ENCODE data around the gene ZNF14.
"Not testable (repeated sequence)": the region's sequence is repeated elsewhere in the genome, so short reads cannot be mapped to it uniquely, and the experiment has no call there.

The ZNF14 gene

DNA sequence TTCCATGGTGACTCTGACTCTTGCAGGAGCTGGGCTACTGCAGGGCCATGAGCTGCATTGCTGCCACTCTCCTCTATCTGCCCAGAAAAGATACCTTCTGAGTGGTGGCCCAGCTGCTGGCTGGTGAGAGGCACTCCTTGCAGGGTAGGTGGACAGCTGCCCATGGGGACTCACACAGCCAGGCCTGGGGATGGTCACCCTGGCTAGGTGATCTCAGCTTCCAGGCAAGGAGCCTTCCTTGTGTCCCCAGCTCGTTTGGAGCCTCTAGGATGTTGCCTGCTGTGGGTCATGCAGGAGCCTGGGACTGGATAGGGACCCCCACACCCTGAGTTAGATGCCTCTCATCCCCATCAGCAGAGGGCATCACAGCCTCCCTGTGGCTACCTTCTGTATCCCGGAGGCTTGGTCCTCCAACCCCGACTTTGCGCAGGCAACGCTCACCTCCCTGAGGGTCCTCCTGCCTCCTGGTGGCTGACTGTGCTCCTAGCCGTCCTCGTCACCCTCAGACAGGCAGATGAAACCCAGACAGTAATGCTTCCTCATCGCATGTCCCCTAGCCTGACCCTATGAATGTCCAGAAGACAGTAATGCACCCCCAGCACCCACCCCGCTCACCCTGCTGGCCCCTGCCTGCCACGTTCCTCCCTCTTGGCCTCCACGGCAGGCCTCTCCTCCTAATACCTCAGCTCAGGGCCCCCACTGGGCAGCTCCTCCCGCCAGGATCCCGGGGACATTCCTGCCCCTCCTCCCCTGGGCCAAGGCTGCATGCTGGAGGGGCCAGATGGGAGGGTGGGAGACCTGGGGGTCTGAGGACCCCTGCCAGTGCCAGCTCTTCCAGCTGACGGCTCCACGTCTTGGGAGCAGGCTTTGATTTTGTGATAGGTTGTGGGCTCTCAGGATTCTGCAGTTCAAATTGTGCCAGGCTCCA lies 13.6 kb upstream of the ZNF14 start:
- no peak for DNase-seq

DNA sequence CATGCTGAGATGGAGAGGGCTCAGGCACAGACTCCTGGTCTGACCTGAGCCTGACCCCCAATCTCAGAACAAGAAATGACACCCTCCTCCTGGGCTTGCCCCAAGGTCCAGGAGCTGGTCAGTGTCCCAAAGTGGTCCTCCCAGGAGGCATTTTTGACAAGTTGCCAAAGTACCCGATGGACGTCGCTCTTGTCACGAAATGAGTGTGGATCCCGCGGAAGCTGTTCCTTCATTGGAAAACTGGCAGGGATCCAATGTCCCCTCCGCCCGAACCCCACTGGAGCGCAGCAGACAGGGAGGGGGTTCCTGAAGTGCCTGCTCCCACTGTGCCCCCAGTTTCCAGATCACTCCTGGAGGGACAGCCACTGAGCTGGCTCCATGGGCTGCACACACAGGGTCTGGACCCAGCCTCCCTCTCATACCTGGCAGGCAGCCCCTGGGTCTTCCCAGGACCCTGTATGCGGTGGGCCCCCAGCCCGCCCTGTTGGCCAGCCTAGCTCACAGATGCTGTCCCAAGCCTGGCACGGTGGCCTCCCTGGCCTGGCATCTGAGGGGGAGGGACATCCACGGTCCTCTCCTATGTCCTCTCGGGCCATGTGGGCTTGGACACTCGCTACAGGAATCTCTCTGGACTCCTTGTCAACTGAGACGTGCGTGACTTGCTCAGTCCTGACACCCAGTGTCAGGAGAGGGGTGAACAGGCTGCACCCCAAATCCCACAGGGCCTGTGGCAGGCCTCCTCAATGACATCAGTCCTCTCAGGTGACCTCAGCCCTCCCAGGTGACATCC lies 12.8 kb upstream of the ZNF14 start:
- DNase-seq, result no peak

DNA sequence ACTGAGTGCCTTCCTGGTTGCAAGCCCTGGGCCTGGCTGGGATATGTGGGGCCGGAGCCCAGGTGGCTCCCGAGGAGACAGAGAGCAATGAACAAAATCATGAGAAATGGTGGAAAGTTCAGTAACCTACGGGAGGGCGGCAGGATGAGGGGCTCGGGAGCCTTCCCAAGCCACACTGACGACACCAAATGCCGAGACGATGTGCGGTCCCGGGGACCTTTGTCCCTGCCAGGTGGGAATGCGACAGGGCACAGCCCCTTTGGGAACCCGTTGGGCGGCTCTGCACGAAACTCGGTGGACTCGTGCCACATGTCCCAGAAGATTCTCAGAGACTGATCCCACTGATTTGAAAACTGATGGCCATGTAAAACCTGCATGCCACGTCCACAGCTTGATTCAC lies 11.7 kb upstream of the ZNF14 start:
- no peak for DNase-seq

DNA sequence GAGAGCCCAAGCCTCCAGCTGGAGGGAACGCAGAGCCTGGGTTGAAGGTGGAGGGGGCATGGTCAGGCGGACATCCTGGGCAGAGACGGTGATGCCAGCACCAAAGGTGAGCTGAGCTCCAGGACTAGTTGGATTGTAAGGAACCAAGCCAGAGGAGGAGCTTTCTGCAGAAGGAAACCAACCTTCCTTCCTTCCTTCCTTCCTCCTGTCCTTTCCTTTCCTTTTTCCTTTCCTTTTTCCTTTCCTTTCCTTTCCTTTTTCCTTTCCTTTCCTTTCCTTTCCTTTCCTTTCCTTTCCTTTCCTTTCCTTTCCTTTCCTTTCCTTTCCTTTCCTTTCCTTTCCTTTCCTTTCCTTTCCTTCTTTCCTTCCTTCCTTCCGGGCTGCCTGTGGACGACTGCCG lies 11.0 kb upstream of the ZNF14 start:
- DNase-seq, result not testable (repeated sequence)

DNA sequence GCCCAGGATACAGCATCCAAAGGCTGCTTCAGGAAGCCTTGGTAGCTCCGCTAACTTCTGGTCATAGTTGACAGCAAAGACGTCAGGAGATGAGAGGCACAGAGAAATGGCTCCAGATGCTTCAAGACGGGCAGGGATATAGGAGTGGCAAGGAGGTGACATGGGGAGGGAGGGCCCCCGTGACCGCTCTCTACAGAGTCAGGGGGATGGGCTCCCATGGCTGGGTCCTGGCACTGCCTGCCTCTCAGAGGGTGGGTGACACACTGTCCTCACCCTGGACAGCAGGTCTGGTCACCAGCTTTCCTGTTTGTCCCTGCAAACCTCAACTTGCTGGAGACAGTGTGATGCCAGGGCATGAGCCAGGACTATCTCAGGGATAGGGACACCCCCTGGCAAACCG lies 10.3 kb upstream of the ZNF14 start:
- no peak for DNase-seq

DNA sequence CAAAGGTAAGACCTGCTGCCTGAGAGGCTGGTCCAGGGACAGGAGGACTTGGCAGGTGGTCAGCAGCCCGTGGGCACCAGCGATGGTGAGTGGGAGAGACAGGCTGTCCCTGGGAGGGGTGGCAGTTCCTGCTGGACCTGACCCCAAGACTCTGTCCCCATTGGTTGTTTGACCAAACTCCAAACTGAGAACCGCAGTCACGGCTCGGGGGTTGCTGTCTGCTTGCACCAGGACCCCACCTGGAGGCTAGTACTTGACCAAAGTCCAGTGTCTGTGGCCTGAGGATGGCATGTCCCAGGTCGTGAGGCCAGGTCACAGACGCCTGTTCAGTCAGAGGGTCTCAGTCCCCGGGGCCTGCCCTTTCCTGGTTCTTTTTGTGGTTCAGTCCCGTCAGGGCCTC lies 9.9 kb upstream of the ZNF14 start:
- DNase-seq, result no peak

DNA sequence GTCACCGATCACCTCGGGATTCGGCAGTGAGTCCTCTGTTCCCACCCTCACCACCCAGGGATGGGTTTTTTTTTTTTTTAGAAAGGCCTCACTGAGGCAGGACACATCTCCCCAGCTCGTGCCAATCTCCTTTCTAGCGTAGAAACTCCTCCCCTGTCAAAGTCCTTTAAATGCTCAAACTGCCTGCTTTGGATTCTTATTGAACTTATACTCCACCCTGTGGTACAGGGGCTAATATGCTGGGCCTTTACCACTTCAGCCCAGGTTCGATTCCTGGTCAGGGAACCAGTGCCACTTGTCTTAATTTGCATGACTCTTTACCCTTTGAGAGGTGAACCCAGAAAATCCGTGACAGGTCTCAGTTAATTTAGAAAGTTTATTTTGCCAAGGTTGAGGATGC lies 8.3 kb upstream of the ZNF14 start:
- no peak for DNase-seq

DNA sequence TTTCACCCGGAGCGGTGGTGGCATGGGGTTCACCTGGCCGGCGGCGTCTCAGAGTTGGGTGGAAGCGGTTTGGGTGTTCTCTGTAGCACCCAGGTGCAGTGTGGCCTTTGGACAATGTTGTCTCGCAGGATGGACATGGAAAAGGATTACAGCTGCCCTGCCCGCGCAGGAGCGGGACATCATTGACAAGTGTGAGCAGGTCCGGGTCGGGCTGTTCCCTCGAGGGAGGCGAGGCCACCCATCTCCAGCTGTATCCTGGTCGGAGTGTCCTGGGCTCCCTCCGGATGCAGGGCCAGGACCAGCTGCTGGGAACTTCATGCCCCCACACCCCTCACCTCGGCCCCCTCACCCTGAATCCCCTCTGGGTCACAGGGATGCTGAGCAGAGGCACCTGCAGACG lies 7.8 kb upstream of the ZNF14 start:
- DNase-seq, result no peak

DNA sequence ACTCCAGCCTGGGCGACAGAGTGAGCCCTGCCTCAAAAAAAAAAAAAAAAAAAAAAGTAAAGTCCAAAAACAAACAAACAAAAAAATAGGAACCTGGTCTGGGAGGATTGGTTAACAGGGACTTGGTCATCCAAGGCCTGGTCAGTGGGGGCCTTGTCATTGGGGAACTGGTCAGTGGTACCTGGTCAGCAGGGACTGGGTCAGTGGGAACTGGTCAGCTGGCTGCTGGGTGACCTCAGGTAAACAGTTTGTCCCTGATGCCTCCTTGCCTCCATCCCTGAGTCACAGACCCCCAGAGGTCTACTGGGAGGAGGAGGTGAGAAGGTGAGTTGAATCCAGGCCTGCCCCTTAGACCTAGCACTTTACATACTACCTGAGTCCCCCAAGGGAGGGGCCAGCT lies 5.7 kb upstream of the ZNF14 start:
- no peak for DNase-seq

DNA sequence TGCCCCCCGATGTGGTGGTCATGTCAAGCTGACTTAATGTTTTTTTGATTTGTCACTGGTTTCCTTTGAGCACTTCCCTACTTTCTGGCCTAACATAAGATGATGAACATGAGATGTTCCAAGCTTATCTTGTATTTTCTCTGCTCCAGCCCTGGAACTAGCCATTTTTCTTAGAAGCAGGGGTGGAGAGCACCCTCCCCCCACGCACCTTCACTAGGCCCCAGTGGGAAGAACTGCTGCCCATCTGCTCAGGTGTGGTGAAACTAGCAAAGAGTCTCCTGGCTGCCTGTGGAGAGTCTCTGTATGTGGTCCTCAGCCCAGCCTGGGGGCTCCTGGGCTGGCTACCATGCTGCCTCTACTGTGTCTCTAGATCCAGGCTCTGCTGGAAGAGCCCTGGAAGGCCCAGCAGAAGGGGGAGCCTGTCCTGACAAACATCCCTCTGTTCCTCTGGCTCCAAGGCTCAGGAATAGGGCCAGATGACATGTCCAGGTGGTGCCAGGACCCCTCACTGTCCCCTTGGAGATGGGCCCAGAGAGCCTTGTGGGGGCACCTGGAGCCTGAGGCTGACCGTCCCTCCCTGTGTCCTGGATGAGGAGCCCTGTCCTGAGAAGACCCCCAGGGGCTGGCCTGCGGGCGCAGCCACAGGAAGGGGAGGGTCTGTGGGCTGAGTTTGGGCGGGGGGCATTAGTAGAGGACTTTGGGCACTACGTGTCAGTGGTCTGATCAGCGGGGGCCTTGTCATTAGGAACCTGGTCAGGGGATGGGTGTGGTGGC lies 4.8 kb upstream of the ZNF14 start:
- DNase-seq, result no peak

DNA sequence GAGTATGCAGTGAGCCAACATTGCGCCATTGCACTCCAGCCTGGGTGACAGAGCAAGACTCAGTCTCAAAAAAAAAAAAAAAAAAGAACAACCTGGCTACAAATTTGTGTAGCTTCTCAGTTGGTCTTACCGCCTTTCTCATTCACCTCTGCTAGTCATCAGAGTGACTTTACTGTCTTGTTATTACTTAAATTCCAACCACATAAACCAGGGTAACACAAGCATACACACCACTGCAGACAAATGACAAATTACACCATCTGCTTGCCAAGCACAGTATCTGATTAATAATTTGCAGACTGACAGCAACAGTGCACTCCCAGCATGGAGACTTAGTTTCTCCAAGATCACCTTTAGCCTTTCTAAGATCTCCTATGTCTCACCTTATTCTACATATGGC lies 11.0 kb downstream of the ZNF14 start:
- no peak for DNase-seq

DNA sequence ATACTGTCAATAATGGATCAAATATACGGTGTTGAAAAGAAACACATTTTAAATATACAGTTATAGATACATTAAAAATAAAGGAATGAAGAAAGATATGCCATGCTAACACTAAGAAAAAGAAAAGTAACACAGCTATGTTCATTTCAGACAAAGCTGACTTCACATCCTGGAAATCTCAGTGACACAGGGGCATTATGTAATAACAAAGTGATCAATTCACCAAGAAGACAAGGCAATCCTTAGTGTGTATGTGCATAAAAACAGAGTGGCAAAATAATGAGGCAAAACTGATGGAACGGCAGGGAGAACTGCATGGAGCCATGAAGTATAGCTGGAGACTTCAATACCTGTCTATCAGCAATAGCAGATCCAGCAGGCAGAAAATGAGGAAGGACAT lies 13.1 kb downstream of the ZNF14 start:
- DNase-seq, result no peak

DNA sequence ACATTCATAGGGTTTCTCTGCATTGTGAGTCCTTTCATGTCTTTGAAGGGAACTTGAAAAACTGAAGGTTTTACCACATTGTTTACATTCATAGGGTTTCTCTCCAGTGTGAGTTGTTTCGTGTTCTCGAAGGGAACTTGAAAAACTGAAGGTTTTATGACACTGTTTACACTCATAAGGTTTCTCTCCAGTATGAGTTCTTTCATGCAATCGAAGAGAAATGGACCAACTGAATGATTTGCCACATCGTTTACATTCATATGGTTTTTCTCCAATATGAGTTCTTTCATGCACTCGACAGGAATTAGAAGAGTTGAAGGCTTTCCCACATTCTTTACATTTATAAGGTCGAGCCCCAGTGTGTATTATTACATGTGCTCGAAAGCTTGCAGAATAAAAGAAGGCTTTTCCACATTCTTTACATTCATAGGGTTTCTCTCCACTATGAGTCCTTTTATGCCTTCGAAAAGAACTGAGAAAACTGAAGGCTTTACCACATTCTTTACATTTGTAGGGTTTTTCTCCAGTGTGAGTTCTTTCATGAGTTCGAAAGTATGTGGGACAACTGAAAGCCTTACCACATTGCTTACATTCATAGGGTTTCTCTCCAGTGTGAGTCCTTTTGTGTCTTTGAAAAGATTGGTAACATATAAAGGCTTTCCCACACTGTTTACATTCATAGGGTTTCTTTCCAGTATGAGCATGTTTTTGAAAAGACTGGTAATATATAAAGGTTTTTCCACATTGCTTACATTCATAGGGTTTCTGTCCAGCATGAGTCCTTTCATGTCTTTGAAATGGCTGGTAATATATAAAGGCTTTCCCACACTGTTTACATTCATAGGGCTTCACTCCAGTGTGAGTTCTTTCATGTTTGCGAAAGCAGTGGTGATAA lies 20.7 kb downstream of the ZNF14 start:
- no peak for DNase-seq

DNA sequence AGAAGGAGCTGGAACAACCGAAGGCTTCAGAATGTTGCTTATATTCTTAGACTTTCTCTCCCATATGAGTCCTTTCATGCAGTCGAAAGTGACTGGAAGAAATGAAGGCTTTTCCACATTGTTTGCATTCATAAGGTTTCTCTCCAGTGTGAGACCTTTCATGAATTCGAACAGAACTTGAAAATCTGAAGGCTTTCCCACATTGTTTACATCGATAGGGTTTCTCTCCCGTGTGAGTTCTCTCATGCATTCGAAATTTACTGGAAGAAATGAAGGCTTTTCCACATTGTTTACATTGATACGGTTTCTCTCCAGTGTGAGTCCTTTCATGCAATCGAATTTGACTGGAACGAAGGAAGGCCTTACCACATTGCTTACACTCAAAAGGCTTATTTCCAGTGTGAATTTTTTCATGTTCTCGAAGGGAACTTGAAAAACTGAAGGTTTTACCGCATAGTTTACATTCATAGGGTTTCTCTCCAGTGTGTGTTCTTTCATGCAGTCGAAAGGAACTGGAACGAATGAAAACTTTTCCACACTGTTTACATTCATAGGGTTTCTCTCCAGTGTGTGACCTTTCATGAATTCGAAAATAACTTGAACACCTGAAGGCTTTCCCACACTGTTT lies 21.5 kb downstream of the ZNF14 start:
- no peak for DNase-seq

DNA sequence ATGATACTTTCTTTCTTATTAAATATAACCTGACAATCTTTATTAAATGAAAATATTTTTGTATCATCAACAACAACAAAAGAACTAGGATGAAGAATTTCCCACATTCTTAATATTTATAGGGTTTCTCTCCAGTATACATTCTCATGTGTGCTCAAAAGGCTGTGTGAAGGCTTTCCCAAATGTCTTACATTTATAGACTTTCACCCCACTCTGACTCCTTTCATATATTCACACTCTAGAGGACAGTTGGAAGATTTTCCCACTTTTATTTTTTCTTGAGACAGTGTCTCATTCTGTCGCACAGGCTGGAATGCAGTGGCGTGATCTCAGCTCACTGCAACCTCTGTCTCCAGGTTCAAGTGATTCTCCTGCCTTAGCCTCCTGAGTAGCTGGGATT lies 22.4 kb downstream of the ZNF14 start:
- no peak for DNase-seq

DNA sequence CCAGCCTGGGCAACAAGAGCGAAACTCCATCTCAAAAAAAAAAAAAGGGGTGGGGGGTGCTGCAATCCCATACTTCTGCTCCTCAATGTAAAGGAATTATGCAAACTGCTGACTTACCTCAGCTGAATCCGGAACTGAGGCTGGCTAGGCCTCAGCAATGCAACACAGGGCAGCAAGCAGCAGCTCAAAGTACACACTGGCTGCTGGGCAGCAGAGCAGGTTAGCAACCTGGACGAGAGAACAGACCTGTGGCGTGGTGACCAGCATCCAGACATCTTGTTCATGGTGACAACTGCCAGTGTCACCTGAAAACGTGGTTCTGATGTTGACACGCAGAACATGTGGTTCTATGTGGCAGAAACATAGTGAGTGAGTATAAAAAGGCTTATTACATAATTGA lies 28.1 kb downstream of the ZNF14 start:
- DNase-seq, result no peak

DNA sequence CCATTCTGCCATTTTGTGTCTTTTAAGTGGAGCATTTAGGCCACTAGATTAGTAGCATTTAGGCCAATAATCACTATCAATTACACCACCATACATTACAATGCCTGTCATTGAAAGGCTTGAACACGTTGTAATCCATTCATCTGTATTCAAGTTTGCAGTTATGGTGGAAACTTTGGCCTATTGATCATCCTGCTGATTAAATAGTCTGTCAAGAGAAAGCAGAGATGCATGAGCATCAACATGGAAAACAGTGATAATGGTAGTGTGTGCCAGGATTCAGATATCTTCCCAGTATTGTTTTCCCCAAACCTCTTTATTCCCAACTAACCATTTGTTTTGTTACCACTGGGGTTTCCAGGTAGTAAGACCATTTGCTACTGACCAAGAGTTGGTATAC lies 32.4 kb downstream of the ZNF14 start:
- not testable (repeated sequence) for DNase-seq

DNA sequence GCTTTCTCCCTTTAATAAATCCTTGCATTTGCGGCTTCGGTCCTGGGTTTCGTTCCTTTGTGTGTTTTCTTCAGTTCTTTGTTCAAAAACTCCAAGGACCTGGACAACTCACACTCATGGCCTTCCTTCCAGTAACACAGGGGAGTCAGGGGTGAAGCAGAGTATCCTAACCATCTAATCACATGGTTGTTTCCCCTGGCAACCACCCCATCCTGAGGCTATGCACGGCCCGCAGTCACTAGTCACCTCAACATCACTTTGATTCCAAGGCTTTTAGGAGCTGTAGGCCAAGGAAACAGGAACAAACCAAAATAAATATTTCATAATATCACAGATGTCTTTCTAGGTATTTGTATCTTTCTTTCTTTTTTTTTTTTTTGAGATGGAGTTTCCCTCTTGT lies 35.3 kb downstream of the ZNF14 start:
- no peak for DNase-seq

DNA sequence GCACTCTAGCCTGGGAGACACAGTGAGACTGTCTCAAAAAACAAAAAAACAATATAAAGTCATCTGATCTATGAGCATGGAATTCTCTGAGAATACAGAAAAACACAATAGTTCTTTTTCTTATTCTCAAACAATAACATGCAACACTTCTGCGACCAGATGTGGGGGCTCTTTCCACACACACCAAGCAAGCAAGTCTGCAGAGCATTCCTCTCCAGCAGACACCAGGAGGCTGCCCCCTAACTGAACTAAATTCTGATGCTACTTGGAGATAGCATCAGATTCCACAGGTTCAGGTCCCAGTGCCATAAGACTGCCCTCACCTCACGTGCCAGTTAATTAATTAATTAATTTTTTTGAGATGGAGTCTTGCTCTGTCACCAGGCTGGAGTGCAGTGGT lies 36.5 kb downstream of the ZNF14 start:
- no peak for DNase-seq

DNA sequence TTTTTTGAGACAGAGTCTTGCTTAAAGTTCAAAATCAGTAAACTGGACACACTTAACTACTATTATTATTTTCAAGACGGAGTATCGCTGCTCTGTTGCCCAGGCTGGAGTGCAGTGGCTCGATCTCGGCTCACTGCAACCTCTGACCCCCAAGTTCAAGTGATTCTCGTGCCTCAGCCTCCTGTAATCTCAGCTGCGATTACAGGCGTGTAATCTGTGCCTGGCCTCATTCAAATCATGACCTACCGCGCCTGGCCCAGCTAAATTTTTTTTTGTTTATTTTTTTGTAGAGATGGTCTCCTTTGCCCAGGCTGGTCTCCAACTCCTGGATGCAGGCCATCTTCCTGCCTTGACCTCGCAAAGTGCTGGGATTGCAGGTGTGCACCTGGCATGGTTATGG lies 41.2 kb downstream of the ZNF14 start:
- no peak for DNase-seq

DNA sequence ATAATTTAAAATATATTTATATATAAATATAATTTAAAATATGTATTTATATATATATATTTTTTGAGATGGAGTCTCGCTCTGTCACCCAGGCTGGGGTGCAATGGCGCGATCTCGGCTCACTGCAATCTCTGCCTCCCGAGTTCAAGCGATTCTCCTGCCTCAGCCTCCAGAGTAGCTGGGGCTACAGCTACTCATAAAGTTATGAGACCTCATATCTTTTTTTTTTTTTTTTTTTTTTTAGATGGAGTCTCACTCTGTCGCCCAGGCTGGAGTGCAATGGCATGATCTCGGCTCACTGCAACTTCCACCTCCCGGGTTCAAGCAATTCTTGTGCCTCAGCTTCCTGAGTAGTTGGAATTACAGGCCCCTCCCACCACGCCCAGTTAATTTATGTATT lies 43.9 kb downstream of the ZNF14 start:
- DNase-seq, result not testable (repeated sequence)

DNA sequence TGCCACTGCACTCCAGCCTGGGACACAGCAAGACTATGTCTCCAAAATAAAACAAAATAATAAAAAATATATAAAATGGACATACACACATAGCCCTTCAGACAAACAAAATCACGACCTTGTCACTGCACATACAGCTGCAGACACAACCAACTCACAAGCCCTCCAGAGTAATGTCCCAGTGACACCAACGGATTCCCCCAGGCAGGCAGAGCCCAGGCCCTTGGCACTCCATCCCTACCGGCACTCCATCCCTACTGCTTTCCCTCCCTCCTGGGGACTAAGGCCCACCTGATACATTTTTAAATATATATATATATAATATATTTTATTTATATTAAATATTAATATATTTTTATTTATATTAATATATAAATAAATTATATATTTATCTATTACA lies 45.8 kb downstream of the ZNF14 start:
- no peak for DNase-seq

Measured in stimulated activated CD4-positive, alpha-beta T cell treated with anti-CD3 and anti-CD28 coated beads, Interleukin-1b, Interleukin-23, amount 100 ng/mL, for 48 hours (primary cell).